Spleen (tissue), 7 donors: ENCODE results near the gene KIAA1217.

ENCODE experiments used
- POLR2A ChIP-seq, 3 donors: fragments of 450-650 bp; IDR thresholded peaks; one replicate each; pipeline ENCODE4 v1.5.1; 2017; ENCODE audit warnings: antibody characterized with exemption in 3 of 3, mild to moderate bottlenecking in 1 of 3
- POLR2AphosphoS5 ChIP-seq, 3 donors: sonication (generic); formaldehyde crosslinking; IDR thresholded peaks; one replicate each; pipeline ENCODE4 v1.5.1; 2017; ENCODE audit warnings: antibody characterized with exemption in 3 of 3
- TF ChIP-seq, protein P1 (sequence below), 11 experiments: fragments of 200-600 bp in 7 of 11; fragments of 450-650 bp in 4 of 11; sonication (generic) in 4 of 11; IDR thresholded peaks in 8 of 11; conservative IDR thresholded peaks in 3 of 11; 1 replicate in 7 of 11; 2 replicates in 4 of 11; pipeline versions ENCODE4 v1.4.0 to v1.8.0; 2016 to 2021; ENCODE audit warnings: antibody characterized with exemption in 11 of 11, inconsistent platforms in 4 of 11, mild to moderate bottlenecking in 1 of 11
- donor health status: DM: no; HTN: no; CAD: no; lungs with moderate emphysema.
- donor health status: DM: no; HTN: no; CAD: no.
- donor health status: DM: no; HTN: no; CAD: no.

DNA sequence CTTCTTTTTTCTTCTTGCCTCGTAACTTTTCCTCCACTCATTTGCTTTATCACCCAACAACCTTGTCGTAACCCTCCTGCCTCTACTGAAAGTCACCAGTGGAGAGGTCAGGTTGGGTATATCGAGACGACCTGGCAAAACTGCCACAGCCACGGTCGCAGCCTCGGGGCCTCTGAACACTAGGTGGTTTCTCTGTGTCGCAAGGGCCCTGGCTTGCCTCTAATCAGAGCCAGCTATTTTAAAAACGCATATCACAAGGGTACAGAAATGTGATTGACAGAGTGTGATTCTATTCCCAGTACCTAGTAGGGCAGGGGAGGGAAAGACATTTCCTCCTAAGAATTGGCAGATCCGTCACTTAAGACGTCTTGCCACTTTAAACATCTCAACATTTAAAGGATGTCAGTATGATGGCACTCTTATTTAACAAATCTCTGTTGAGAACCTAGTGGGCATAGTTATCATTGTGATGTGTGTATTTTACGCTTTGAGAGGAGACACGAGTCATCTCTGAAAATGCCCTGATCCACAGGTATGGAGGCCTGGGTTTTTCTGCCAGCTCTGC lies 317.2 kb downstream of the KIAA1217 start:
- TF ChIP-seq, protein P1, sequence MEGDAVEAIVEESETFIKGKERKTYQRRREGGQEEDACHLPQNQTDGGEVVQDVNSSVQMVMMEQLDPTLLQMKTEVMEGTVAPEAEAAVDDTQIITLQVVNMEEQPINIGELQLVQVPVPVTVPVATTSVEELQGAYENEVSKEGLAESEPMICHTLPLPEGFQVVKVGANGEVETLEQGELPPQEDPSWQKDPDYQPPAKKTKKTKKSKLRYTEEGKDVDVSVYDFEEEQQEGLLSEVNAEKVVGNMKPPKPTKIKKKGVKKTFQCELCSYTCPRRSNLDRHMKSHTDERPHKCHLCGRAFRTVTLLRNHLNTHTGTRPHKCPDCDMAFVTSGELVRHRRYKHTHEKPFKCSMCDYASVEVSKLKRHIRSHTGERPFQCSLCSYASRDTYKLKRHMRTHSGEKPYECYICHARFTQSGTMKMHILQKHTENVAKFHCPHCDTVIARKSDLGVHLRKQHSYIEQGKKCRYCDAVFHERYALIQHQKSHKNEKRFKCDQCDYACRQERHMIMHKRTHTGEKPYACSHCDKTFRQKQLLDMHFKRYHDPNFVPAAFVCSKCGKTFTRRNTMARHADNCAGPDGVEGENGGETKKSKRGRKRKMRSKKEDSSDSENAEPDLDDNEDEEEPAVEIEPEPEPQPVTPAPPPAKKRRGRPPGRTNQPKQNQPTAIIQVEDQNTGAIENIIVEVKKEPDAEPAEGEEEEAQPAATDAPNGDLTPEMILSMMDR (IDR thresholded peaks at IDR 0.05 in 8 of 11, conservative IDR thresholded peaks at IDR 0.05 in 3 of 11) = no peak
- TF ChIP-seq POLR2A (IDR thresholded peaks at IDR 0.05) (no peak), POLR2AphosphoS5 (IDR thresholded peaks at IDR 0.05) (no peak)
